Uterus (tissue), 2 donors: ENCODE measurements around the gene FAM229B.

Source experiments
- POLR2A ChIP-seq, 2 donors: fragments of 450-650 bp; IDR thresholded peaks; one replicate each; pipeline ENCODE4 v1.6.1; 2016; ENCODE audit warnings: antibody characterized with exemption in 2 of 2, mild to moderate bottlenecking in 1 of 2, moderate library complexity in 1 of 2
- TF ChIP-seq, protein P1 (sequence below), 4 experiments: fragments of 200-600 bp in 2 of 4; fragments of 450-650 bp in 2 of 4; sonication (generic) in 2 of 4; IDR thresholded peaks; one replicate each; pipeline ENCODE4 v1.5.1; 2016 to 2019; ENCODE audit warnings: antibody characterized with exemption in 4 of 4, mild to moderate bottlenecking in 2 of 4, moderate library complexity in 1 of 4

GRCh38 chr6:112116221-112116620 lies 28.8 kb downstream of the FAM229B start:
- TF ChIP-seq, protein P1, sequence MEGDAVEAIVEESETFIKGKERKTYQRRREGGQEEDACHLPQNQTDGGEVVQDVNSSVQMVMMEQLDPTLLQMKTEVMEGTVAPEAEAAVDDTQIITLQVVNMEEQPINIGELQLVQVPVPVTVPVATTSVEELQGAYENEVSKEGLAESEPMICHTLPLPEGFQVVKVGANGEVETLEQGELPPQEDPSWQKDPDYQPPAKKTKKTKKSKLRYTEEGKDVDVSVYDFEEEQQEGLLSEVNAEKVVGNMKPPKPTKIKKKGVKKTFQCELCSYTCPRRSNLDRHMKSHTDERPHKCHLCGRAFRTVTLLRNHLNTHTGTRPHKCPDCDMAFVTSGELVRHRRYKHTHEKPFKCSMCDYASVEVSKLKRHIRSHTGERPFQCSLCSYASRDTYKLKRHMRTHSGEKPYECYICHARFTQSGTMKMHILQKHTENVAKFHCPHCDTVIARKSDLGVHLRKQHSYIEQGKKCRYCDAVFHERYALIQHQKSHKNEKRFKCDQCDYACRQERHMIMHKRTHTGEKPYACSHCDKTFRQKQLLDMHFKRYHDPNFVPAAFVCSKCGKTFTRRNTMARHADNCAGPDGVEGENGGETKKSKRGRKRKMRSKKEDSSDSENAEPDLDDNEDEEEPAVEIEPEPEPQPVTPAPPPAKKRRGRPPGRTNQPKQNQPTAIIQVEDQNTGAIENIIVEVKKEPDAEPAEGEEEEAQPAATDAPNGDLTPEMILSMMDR (IDR thresholded peaks at IDR 0.05), result no peak
- TF ChIP-seq POLR2A (IDR thresholded peaks at IDR 0.05), result no peak
